ENCODE measurements around the gene STAMBPL1.

Gene STAMBPL1

GRCh38 chr10:88960802-88961201 lies 80.8 kb downstream of the STAMBPL1 start:
- Histone ChIP-seq H3K4me3 (no peak overlapping the region), H3K4me1 (peaks cover 0 to 79% (median 10%) of the 10 kb centered on the region in 4 donors), H3K27me3 (no peaks in the 10 kb centered on the region), H3K36me3 (no peaks in the 10 kb centered on the region), H3K9me3 (no peaks in the 10 kb centered on the region), H3K27ac (peak overlapping the region in 1 of 2 donors; percentile 23)
- intact Hi-C loops (cut with DNase I; ENCODE audit: low total_unique reads), result no loop called here
- DNase-seq, result no peak
- no peak for TF ChIP-seq CTCF (IDR thresholded peaks at IDR 0.05)

GRCh38 chr10:88961266-88961665 lies 81.2 kb downstream of the STAMBPL1 start:
- Histone ChIP-seq H3K27me3 (no peaks in the 10 kb centered on the region), H3K36me3 (no peaks in the 10 kb centered on the region), H3K4me1 (peaks cover 0 to 79% (median 14%) of the 10 kb centered on the region in 4 donors), H3K9me3 (no peaks in the 10 kb centered on the region), H3K4me3 (no peak overlapping the region), H3K27ac (peak overlapping the region in 1 of 2 donors; percentile 23)
- no peak for TF ChIP-seq CTCF (IDR thresholded peaks at IDR 0.05)
- intact Hi-C loops (cut with DNase I; ENCODE audit: low total_unique reads), result no loop called here
- no peak for DNase-seq

GRCh38 chr10:88962336-88962735 lies 82.3 kb downstream of the STAMBPL1 start:
- peaks cover 0 to 83% (median 21%) of the 10 kb centered on the region in 4 donors for H3K4me1 ChIP-seq
- no peak for DNase-seq
- peak overlapping the region; percentile 23 to 77 for H3K27ac ChIP-seq
- H3K36me3 ChIP-seq, result no peaks in the 10 kb centered on the region
- no peaks in the 10 kb centered on the region for H3K27me3 ChIP-seq
- no peak for TF ChIP-seq CTCF (IDR thresholded peaks at IDR 0.05)
- intact Hi-C loops (cut with DNase I; ENCODE audit: low total_unique reads), result no loop called here
- H3K4me3 ChIP-seq, result no peak overlapping the region
- H3K9me3 ChIP-seq, result no peaks in the 10 kb centered on the region

- Histone ChIP-seq H3K27ac (peak overlapping the region; percentile 77 to 81), H3K9me3 (no peaks in the 10 kb centered on the region), H3K36me3 (no peaks in the 10 kb centered on the region), H3K27me3 (no peaks in the 10 kb centered on the region), H3K4me3 (no peak overlapping the region), H3K4me1 (peaks cover 0 to 87% (median 25%) of the 10 kb centered on the region in 4 donors)
- peak; percentile 25 to 29 for TF ChIP-seq CTCF (IDR thresholded peaks at IDR 0.05)
- intact Hi-C loops (cut with DNase I; ENCODE audit: low total_unique reads), result no loop called here
- no peak for DNase-seq
These were observed 83.3 kb downstream of the STAMBPL1 start for GRCh38 chr10:88963318-88963717.

GRCh38 chr10:88964360-88964759 lies 84.3 kb downstream of the STAMBPL1 start:
- intact Hi-C loops (cut with DNase I; ENCODE audit: low total_unique reads), result no loop called here

More at GRCh38 chr10:88964360-88964759, 84.3 kb downstream of the STAMBPL1 start:
- Histone ChIP-seq H3K36me3 (no peaks in the 10 kb centered on the region), H3K27ac (peak overlapping the region; percentile 77 to 81), H3K27me3 (no peaks in the 10 kb centered on the region), H3K4me3 (no peak overlapping the region), H3K9me3 (no peaks in the 10 kb centered on the region), H3K4me1 (peaks cover 0 to 96% (median 32%) of the 10 kb centered on the region in 4 donors)
- no peak for TF ChIP-seq CTCF (IDR thresholded peaks at IDR 0.05)
- DNase-seq, result no peak
